SK-N-MC (cell line): ENCODE measurements around the gene CCDC185.

Source experiments
- DNase-seq: peaks from one replicate; pipeline ENCODE4 v3.0.0-alpha.2; 2011; ENCODE audit warnings: low read depth, low spot score
- H3K27ac ChIP-seq: fragments of 200-600 bp; sonication (generic); 2 replicates; pipeline ENCODE4 v1.5.1; 2016; ENCODE audit warnings: mixed run types
- H3K36me3 ChIP-seq: fragments of 200-600 bp; sonication (generic); 2 replicates; pipeline ENCODE4 v1.6.1; 2017; ENCODE audit warnings: antibody characterized with exemption, low read length, mixed read lengths; ENCODE audit not compliant: insufficient read depth
- H3K4me3 ChIP-seq: fragments of 200-600 bp; sonication (generic); 2 replicates; pipeline ENCODE4 v1.5.1; 2016
- H3K9ac ChIP-seq: fragments of 200-600 bp; sonication (generic); 2 replicates; pipeline ENCODE4 v1.8.0; 2017; ENCODE audit warnings: mixed run types, mixed read lengths; ENCODE audit not compliant: insufficient read length
- H3K9me3 ChIP-seq: fragments of 200-600 bp; sonication (generic); 2 replicates; pipeline ENCODE4 v1.6.1; 2017; ENCODE audit warnings: low read depth, mild to moderate bottlenecking, antibody characterized with exemption, low read length, moderate library complexity, mixed read lengths
- EZH2 ChIP-seq: fragments of 200-600 bp; sonication (generic); IDR thresholded peaks from one replicate; pipeline ENCODE4 v1.6.1; 2017; ENCODE audit warnings: antibody characterized with exemption
- FOXP2 ChIP-seq: optimal IDR thresholded peaks from 2 replicates; pipeline ENCODE3; 2011; ENCODE audit warnings: mild to moderate bottlenecking, moderate library complexity; ENCODE audit not compliant: insufficient read depth; ENCODE audit errors: extremely low read length, control extremely low read depth
- POLR2AphosphoS5 ChIP-seq: IDR thresholded peaks from 2 replicates; pipeline ENCODE4 v1.6.1; 2012; ENCODE audit warnings: mild to moderate bottlenecking, low read depth, low read length, borderline replicate concordance

Gene CCDC185

GRCh38 chr1:223430236-223430635, 37.0 kb downstream of the CCDC185 start:
- Histone ChIP-seq H3K27ac (no peak overlapping the region), H3K9ac (no peak overlapping the region)
- no peak for TF ChIP-seq EZH2
- no peak for TF ChIP-seq FOXP2
- no peak for TF ChIP-seq POLR2AphosphoS5

GRCh38 chr1:223437151-223437550, 43.9 kb downstream of the CCDC185 start:
- Histone ChIP-seq H3K9me3 (no peaks in the 10 kb centered on the region), H3K36me3 (no peaks in the 10 kb centered on the region), H3K27ac (no peak overlapping the region), H3K9ac (no peak overlapping the region), H3K4me3 (no peak overlapping the region)
- DNase-seq, result no peak
- TF ChIP-seq POLR2AphosphoS5 (no peak), EZH2 (no peak), FOXP2 (no peak)

More at GRCh38 chr1:223430236-223430635, 37.0 kb downstream of the CCDC185 start:
- H3K9me3 ChIP-seq, result no peaks in the 10 kb centered on the region
- H3K36me3 ChIP-seq, result no peaks in the 10 kb centered on the region
- no peak for DNase-seq
- H3K4me3 ChIP-seq, result no peak overlapping the region

- H3K9ac ChIP-seq, result no peak overlapping the region
- DNase-seq, result no peak
- no peak overlapping the region for H3K27ac ChIP-seq
Observed at GRCh38 chr1:223443397-223443796, 50.2 kb downstream of the CCDC185 start.

GRCh38 chr1:223444411-223444810, 51.2 kb downstream of the CCDC185 start:
- DNase-seq, result no peak
- Histone ChIP-seq H3K36me3 (no peaks in the 10 kb centered on the region), H3K27ac (no peak overlapping the region), H3K9ac (no peak overlapping the region), H3K4me3 (no peak overlapping the region), H3K9me3 (no peaks in the 10 kb centered on the region)
- TF ChIP-seq FOXP2 (no peak), EZH2 (no peak), POLR2AphosphoS5 (no peak)

More at GRCh38 chr1:223443397-223443796, 50.2 kb downstream of the CCDC185 start:
- Histone ChIP-seq H3K9me3 (no peaks in the 10 kb centered on the region), H3K36me3 (no peaks in the 10 kb centered on the region), H3K4me3 (no peak overlapping the region)
- TF ChIP-seq POLR2AphosphoS5 (no peak), FOXP2 (no peak), EZH2 (no peak)
